ENCODE measurements around the gene ZC3H7B.
"Not testable (repeated sequence)": the region's sequence is repeated elsewhere in the genome, so short reads cannot be mapped to it uniquely, and the experiment has no call there.

Gene ZC3H7B

DNA sequence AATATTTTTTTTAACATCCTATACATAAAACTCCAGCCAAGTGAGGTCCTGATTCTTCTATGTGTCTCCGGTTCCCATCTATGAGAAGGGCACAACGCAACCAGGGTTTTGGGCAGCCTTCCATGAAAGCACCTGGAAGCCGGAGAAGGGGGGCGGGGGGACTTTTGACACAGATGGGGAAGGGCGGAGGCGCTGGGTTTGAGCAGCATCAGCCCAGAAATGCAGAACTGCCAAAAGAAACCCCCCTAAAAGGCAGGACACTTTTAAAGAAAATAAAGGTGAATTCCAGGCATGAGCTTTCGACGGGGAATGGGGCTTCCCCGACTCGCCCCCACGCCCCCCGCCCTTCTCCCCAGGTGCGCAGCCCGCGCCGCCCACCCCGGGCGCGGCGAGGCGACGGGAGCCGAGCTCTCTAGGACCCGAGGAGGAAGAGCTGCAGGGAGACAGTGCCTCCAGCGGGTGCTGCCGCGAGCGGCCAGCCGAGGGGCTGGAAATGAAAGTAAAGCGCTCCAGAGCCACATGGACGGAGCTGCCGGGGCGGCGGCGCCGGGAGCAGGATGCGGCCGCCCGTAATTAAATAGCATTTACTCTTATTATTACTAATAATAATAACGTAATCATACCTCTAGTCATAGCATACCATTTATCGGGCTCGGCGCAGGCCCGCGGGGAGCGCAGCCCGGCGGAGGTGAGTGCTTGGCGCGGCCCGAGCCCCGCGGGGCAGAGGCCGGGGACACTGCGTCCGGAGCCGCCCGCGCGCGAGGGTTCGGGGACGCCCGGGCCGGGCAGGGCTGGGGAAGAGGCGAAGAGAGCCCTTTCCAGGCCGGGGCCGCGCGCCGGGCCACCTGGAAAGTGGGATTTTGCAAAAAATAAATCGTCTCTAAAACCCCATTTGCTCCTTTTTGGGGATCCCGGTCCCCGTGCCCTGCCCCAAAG is at the start of gene ZC3H7B:
TSS of gene ZC3H7B (plus strand) at position 441 of the 936 bp plus-strand sequence. CDS start 19,136 bp downstream, outside the sequence.
- peak; percentile 79 for DNase-seq

DNA sequence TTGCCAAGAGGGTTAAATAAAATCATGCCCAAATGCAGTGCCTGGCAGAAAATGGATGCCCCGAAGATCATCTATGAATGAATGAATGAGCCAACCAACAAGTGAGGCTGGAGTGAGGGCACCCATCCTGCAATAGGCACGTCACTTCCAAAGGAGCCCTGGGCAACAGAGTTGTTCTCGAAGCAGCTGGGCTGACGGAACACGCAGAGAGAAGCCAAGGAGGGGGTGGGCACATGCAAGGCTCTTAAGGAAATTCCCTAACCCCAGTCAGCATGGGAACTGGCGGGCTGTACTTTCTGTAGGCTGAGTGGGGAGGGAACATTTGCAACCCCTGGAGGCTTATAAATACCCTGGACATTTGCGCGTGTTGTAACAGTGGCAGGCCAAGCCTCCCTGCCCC is 49.0 kb upstream of the ZC3H7B start:
- no peak for DNase-seq

DNA sequence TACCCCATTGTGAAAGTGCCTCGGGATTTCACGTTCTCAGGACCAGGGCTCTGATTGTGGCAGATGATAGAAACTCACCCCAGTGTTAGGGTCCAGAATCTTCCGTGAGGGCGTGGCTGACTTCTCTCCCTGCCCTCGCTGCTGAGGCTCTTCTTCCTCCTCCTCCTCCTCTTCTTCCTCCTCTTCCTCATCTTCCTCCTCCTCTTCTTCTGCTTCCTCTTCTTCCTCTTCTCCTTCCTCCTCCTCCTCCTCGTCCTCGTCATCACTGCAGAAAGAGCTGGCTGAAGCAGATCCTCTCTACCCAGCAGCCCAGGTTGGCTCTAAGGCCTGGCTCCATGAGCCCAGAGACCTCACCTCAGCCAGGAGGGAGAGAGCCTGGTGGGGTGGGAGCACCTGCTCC is 47.1 kb upstream of the ZC3H7B start:
- DNase-seq, result no peak

GRCh38 chr22:41256254-41257253 is 44.8 kb upstream of the ZC3H7B start:
- DNase-seq, result no peak

DNA sequence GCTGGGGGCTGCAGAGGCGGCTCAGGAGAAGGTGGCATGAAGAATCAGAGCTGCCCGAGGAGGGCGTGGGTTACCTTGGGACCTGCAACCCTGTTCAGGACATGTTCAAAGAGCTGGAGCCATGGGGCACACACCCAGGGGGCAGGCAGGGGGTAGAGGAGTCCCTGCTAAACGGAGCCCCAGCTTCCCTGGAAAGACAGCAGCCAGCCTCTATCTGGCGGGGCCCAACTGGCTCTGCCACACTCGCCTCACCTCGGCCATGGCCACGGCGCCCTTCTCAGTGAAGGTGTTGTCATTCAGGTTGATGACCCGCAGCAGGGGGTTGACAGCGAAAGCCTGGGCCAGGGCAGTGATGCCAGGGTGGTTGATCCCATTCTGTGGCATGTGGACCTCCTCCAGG is 43.6 kb upstream of the ZC3H7B start:
- DNase-seq, result no peak

DNA sequence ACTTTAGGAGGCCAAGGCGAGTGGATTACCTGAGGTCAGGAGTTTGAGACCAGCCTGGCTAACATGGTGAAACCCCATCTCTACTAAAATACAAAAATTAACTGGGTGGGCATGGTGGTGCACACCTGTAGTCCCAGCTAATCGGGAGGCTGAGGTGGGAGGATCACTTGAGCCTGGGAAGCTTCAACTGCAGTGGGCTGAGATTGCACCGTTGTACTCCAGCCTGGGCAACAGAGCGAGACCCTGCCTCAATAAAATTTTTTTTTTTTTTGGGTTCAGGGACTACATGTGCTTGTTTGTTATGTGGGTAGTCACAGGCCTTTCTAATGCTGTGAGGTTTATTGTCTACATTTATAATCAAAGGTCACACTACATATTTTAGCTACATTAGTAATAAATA is 41.6 kb upstream of the ZC3H7B start:
- not testable (repeated sequence) for DNase-seq

DNA sequence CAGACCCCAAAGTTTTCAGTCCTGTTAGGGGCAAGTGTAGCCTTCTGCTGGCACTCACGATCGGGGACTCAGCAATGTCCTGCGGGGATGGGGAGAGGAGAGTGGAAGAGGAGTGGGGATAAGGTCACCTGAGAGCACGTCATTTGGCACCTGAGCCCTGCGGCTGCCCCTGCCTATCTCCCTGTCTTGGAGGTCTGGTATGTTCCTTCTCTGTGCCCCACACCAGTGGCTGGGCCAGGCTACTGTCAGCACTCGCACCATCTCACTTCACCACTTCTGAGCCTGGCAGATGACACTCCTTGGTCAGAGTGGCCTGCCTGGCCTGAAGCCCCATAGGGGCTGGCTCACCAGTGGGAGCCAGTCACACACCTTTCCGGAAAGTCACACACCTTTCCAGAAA is 40.5 kb upstream of the ZC3H7B start:
- DNase-seq, result no peak

DNA sequence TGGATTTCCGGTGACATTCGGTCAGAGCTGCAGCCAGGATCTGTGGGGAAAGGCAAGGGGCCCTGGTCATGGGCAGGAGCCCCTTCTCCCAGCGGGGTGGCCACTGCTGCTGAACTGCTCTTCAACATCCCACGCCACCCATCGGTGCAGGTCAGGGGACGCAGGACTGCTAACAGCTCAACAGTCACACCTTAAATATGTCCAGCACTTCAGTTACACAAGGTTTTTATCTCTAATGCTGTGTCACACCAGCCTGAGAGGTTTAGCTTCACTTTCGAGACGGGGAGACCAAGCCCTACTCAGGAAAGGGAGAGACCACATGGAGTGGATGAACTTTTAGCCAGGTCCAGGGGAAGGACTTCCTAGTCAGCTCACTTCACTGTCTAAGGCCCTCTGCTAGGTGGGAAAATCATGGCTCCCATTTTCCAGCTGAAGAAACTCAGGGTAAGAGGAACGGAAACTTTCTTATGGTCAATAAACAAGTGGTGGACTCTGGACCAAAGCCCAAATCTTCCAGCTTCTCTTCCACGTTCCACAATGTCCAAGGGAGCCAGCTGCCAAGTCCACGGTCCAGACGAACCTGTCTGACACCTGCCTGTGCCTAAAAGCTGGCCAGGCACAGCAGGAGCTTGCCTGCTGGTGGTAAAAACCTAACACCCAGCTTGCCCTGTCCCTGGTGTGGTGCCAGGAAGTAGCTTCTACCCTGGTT is 39.6 kb upstream of the ZC3H7B start:
- DNase-seq, result no peak

GRCh38 chr22:41262250-41262765 is 39.0 kb upstream of the ZC3H7B start:
- no peak for DNase-seq

DNA sequence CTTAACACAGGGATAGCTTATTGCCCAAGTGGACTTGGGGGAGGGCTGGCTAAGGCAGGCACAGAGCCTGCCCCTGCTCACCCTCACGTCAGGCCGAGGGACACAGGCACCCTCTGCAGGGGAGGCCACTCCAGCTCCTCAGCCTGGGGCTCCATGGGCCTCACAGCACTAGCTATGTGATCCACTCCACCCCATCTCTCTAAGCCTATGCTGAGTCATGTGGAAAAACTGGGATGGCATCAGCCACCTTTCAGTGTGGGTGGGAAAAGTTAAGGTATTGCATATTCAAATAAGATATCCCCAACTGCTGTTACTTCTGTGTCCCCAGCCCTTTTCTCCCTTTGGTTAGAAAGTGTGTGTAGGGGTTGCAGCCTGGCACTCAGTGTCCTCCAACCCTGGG is 37.6 kb upstream of the ZC3H7B start:
- no peak for DNase-seq

- no peak for DNase-seq
These were observed 36.9 kb upstream of the ZC3H7B start for GRCh38 chr22:41264408-41264941.

GRCh38 chr22:41267958-41268357 is 33.4 kb upstream of the ZC3H7B start:
- DNase-seq, result no peak

- DNase-seq, result no peak
These were observed 29.5 kb upstream of the ZC3H7B start for GRCh38 chr22:41271787-41272186.

DNA sequence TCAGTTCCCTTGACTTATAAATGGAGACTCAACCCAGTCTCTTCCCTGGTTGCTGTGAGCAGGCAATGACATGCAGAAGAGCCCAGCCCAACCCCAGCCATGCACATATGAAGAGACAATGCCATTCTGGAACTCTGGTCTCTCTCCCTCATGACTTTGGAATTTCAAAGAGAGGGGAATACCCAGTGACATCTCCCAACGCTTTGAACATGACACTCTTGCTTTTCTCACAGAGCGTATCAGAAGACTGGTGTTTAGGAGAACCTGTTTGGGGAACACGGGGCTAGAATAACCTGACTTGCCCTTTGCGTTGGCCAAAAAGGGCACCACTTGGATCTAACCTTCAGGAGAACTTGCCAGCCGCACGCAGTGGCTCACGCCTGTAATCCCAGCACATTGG is 28.2 kb upstream of the ZC3H7B start:
- DNase-seq, result no peak

DNA sequence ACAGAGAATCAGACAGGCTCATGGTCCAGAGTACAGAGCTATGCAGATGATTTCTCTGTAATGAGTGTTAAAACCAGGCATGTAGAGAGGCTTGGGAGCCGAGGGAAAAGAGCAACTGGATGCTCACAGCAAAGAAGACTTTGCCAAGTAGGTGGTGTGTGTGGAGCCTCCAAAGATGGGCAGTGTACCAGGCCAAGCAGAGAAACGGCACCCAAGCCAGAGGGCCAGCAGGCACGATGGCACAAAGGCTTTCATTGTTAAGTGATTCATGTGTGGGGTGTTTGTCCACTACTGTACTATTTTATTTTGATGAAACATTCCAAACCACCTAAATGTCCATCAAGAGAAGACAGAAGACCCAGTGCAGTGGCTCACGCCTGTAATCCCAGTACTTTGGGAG is 26.5 kb upstream of the ZC3H7B start:
- no peak for DNase-seq

GRCh38 chr22:41280065-41280464 is 21.3 kb upstream of the ZC3H7B start:
- DNase-seq, result no peak

- no peak for DNase-seq
These were observed 20.5 kb upstream of the ZC3H7B start for GRCh38 chr22:41280854-41281253.

DNA sequence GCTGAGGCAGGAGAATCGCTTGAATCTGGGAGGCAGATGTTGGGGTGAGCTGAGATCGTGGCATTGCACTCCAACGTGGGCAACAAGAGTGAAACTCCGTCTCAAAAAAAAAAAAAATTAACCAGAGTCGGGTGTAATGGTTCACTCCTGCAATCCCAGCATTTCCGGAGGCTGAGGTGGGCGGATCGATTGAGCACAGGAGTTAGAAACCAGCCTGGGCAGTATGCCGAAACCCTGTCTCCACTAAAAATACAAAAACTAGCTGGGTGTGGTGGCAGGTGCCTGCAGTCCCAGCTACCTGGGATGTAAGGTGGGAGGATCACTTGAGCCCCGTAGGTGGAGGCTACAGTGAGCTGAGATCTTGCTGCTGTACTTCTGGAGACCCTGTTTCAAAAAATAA is 16.9 kb upstream of the ZC3H7B start:
- no peak for DNase-seq

DNA sequence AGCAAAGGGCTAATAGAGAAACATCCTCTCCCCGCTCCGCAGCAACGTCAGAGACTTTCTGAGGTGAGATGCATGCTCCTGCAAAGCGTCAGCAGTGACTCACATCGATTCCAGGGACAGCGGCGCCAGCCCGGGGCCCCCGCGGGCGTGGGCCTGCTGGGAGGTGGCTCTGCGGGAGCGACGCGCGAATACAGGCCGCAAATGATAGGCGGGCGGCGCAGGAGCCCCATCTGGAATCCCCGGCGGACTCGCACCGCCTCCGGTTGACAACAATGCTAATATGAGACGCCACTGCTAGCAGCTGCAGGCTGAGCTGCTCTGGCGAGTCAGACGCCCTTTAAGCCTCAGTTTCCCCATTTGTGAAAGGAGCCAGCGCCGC is 15.9 kb upstream of the ZC3H7B start:
- peak; percentile 77 for DNase-seq

- DNase-seq, result peak; percentile 94
These were observed 15.3 kb upstream of the ZC3H7B start, which contains the start of gene RANGAP1 for GRCh38 chr22:41285820-41286638. Gene RANGAP1, minus strand, starts transcription at chr22:41286187. Its CDS starts 5,143 bp downstream, at chr22:41281044.

GRCh38 chr22:41286639-41287091 is 14.7 kb upstream of the ZC3H7B start:
- DNase-seq, result peak; percentile 27
